Sigmoid colon (tissue), 4 donors: ENCODE results near the gene ATP12A.

ENCODE experiments used
- CTCF ChIP-seq, 4 experiments: fragments of 450-650 bp in 3 of 4; fragments of 200-600 bp in 1 of 4; IDR thresholded peaks; one replicate each; pipeline ENCODE4 v1.5.1; 2016 to 2019; ENCODE audit warnings: antibody characterized with exemption in 4 of 4, mild to moderate bottlenecking in 3 of 4, moderate library complexity in 2 of 4
- EP300 ChIP-seq, 4 donors: sonication (generic); formaldehyde crosslinking; IDR thresholded peaks; one replicate each; pipeline ENCODE4 v1.6.1; 2017; ENCODE audit warnings: antibody characterized with exemption in 4 of 4
- POLR2A ChIP-seq, 2 donors: fragments of 450-650 bp; IDR thresholded peaks; one replicate each; pipeline ENCODE4 v1.6.1; 2016; ENCODE audit warnings: antibody characterized with exemption in 2 of 2, mild to moderate bottlenecking in 2 of 2, moderate library complexity in 2 of 2

- TF ChIP-seq EP300 (IDR thresholded peaks at IDR 0.05) (no peak), CTCF (IDR thresholded peaks at IDR 0.05) (no peak), POLR2A (IDR thresholded peaks at IDR 0.05) (no peak)
Observed at GRCh38 chr13:24660023-24660741, 20.0 kb upstream of the ATP12A start.
